ENCODE data around the gene NEGR1. TPM values are rescaled to one million over a fixed set of nuclear protein-coding genes. Genes with fewer than 3 reads are reported as not detected.

Gene NEGR1
- total RNA-seq, 1 donor from 2014 or later: 0.58 TPM

DNA sequence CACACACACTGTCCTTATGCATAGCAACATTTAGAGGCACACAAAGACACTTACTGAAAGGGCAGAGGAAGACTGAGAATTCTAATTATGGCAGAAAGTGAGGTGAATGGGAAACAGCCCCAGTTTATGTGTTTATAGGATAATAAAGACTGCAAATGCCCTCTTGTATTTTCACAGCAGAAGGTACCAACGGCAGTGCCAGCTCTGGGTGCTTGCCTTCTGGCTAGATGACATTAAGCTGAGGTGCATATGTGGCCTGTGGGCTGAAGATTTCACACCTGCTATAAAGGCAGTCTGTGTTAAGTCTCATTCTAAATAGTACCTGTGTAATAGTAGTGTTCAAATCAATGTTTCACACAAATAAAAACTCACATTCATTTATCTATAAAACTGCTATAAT, 854.3 kb downstream of the NEGR1 start:
- no peaks in the 10 kb centered on the region for H3K4me1 Mint-ChIP-seq
- TF ChIP-seq, protein P1, sequence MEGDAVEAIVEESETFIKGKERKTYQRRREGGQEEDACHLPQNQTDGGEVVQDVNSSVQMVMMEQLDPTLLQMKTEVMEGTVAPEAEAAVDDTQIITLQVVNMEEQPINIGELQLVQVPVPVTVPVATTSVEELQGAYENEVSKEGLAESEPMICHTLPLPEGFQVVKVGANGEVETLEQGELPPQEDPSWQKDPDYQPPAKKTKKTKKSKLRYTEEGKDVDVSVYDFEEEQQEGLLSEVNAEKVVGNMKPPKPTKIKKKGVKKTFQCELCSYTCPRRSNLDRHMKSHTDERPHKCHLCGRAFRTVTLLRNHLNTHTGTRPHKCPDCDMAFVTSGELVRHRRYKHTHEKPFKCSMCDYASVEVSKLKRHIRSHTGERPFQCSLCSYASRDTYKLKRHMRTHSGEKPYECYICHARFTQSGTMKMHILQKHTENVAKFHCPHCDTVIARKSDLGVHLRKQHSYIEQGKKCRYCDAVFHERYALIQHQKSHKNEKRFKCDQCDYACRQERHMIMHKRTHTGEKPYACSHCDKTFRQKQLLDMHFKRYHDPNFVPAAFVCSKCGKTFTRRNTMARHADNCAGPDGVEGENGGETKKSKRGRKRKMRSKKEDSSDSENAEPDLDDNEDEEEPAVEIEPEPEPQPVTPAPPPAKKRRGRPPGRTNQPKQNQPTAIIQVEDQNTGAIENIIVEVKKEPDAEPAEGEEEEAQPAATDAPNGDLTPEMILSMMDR (conservative IDR thresholded peaks at IDR 0.05): no peak
- DNase-seq (ENCODE audit: low read depth, low spot score): no peak
- H3K27ac Mint-ChIP-seq (ENCODE audit: unreplicated experiment): no peak overlapping the region
- no peaks in the 10 kb centered on the region for H3K9me3 Mint-ChIP-seq
- H3K4me3 Mint-ChIP-seq: no peak overlapping the region
- H3K36me3 Mint-ChIP-seq (ENCODE audit: low read depth): no peaks in the 10 kb centered on the region
- H3K27me3 Mint-ChIP-seq (ENCODE audit: low read depth): no peaks in the 10 kb centered on the region

- Mint-ChIP-seq H3K4me3 (no peak overlapping the region), H3K36me3 (ENCODE audit: low read depth) (no peaks in the 10 kb centered on the region), H3K27me3 (ENCODE audit: low read depth) (no peaks in the 10 kb centered on the region), H3K27ac (ENCODE audit: unreplicated experiment) (no peak overlapping the region), H3K9me3 (no peaks in the 10 kb centered on the region), H3K4me1 (no peaks in the 10 kb centered on the region)
- DNase-seq (ENCODE audit: low read depth, low spot score): no peak
- TF ChIP-seq, protein P1 (conservative IDR thresholded peaks at IDR 0.05): no peak
Measured at GRCh38 chr1:71427066-71427465, 855.3 kb downstream of the NEGR1 start.

DNA sequence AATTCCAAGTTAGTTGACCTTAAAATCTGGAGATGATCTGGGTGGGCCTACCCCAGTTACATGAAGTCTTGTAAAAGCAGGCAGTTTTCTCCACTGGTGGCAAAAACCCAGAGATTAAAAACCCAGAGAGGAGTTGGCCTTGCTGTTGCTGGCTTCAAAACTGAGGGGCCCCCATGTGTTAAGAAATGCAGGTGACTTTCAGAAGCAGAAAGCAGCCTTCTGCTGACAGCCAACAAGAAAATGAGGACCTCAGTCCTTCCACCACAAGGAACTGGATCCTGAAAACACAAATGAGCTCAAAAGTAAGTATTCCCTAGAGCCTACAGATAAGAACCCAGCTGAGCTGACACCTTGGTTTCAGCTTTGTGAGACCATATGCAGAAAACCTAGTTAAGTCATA, 857.8 kb downstream of the NEGR1 start:
- TF ChIP-seq, protein P1 (conservative IDR thresholded peaks at IDR 0.05): no peak
- Mint-ChIP-seq H3K4me3 (no peak overlapping the region), H3K27ac (ENCODE audit: unreplicated experiment) (no peak overlapping the region), H3K36me3 (ENCODE audit: low read depth) (no peaks in the 10 kb centered on the region), H3K27me3 (ENCODE audit: low read depth) (no peaks in the 10 kb centered on the region), H3K4me1 (no peaks in the 10 kb centered on the region), H3K9me3 (no peaks in the 10 kb centered on the region)
- DNase-seq (ENCODE audit: low read depth, low spot score): no peak

DNA sequence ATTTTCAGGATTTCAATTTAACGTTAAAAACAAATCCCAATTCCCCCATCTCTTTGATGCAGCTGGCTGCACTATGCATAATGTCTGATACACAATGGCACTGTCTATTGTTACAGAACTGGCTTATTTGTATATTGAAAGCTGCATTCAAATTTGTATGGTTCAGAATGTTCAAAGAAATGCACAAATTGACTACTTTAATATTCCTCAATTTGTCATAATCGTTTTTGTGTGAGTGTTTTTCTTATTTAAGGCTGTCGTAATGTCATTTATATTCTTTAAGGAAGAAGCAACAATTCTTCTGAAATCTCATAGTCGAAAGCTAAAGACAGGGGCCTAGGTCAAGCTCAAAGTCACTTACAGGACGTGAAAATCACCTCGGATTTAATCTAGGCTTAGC, 860.1 kb downstream of the NEGR1 start:
- Mint-ChIP-seq H3K27me3 (ENCODE audit: low read depth) (no peaks in the 10 kb centered on the region), H3K36me3 (ENCODE audit: low read depth) (no peaks in the 10 kb centered on the region), H3K27ac (ENCODE audit: unreplicated experiment) (no peak overlapping the region), H3K4me3 (no peak overlapping the region), H3K4me1 (no peaks in the 10 kb centered on the region), H3K9me3 (no peaks in the 10 kb centered on the region)
- no peak for DNase-seq (ENCODE audit: low read depth, low spot score)
- TF ChIP-seq, protein P1 (conservative IDR thresholded peaks at IDR 0.05): no peak

- Mint-ChIP-seq H3K9me3 (no peaks in the 10 kb centered on the region), H3K36me3 (ENCODE audit: low read depth) (no peaks in the 10 kb centered on the region), H3K27ac (ENCODE audit: unreplicated experiment) (no peak overlapping the region)
Measured at GRCh38 chr1:71417421-71417820, 864.9 kb downstream of the NEGR1 start.

More at GRCh38 chr1:71417421-71417820, 864.9 kb downstream of the NEGR1 start:
- no peak for DNase-seq (ENCODE audit: low read depth, low spot score)
- Mint-ChIP-seq H3K27me3 (ENCODE audit: low read depth) (no peaks in the 10 kb centered on the region), H3K4me1 (no peaks in the 10 kb centered on the region), H3K4me3 (no peak overlapping the region)
- TF ChIP-seq, protein P1 (conservative IDR thresholded peaks at IDR 0.05): no peak
